Nephron (organoid): ENCODE data around the gene SMAD3.

Experiments used
- H3K27ac Mint-ChIP-seq, 3 experiments: 2 replicates each; pipeline ENCODE4 v1.8.0; 2020; ENCODE audit warnings: mixed read lengths in 3 of 3, mild to moderate bottlenecking in 2 of 3, moderate library complexity in 1 of 3
- H3K27me3 Mint-ChIP-seq: 2 replicates; pipeline ENCODE4 v1.8.0; 2021; ENCODE audit warnings: low read depth, mild to moderate bottlenecking, moderate library complexity, mixed read lengths
- H3K36me3 Mint-ChIP-seq: 2 replicates; pipeline ENCODE4 v1.8.0; 2020; ENCODE audit warnings: low read depth, mixed read lengths
- H3K4me1 Mint-ChIP-seq: 2 replicates; pipeline ENCODE4 v1.8.0; 2020; ENCODE audit warnings: mixed read lengths
- H3K4me3 Mint-ChIP-seq, 3 experiments: 2 replicates each; pipeline ENCODE4 v1.8.0; 2020; ENCODE audit warnings: mild to moderate bottlenecking in 3 of 3, mixed read lengths in 3 of 3, moderate library complexity in 2 of 3
- H3K9me3 Mint-ChIP-seq: 2 replicates; pipeline ENCODE4 v1.8.0; 2020; ENCODE audit warnings: mixed read lengths
- TF ChIP-seq, protein P1 (sequence below), 3 experiments: fragments of 200-600 bp; sonication (generic); IDR thresholded peaks; one replicate each; pipeline ENCODE4 v1.5.0; 2021; ENCODE audit warnings: antibody characterized with exemption in 3 of 3; ENCODE audit not compliant: unreplicated experiment in 3 of 3

SMAD3 gene

DNA sequence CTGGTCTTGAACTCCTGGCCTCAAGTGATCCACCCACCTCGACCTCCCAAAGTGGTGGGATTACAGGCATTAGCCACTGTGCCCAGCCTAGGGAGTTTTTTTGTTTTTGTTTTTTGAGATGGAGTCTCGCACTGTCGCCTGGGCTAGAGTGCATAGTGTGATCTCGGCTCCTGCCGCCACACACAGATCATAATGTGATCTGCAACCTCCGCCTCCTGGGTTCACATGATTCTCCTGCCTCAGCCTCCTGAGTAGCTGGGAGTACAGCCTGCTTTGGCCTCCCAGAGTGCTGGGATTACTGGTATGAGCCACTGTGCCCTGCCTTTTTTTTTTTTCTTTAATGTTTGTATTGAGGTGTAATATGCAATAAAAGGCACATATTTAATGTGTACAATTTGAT is 78.2 kb downstream of the SMAD3 start:
- H3K4me3 Mint-ChIP-seq: no peak overlapping the region
- H3K36me3 Mint-ChIP-seq: no peaks in the 10 kb centered on the region
- no peaks in the 10 kb centered on the region for H3K9me3 Mint-ChIP-seq

DNA sequence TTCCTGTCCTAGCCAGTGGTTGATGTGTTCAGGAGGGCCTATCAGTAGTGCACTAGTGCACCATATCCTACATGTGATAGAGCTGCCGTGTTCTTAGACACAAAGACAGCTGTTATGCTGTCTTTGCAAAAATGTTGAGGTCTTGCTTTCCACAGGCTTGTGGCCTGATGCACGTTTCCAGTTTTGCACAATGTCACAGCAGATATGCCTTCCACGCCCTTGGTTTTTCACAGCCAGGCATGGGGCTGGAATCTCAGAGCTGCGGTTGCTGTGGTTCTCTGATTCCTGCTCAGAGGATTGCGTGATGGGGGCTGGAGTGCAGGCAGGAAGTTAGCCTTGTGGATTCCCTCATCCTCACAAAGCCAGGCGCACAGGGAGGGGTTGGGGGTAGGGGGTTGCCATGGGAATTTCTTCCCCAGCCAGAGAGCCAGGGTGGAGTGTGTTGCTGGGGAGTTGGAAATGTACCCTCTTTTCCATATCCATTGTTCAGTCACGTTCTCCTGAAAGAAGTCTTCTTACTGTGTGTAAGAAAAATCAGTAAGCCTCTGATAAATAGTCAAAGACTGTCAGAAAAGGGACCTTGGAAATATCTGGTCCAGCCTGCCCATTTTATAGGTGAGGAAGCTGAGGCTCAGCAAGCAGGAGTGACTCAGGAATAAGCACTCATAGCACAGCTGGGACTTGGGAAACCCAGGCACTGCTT is 79.4 kb downstream of the SMAD3 start:
- H3K36me3 Mint-ChIP-seq: no peaks in the 10 kb centered on the region
- no peaks in the 10 kb centered on the region for H3K9me3 Mint-ChIP-seq
- H3K27ac Mint-ChIP-seq: peak overlapping the region; percentile 70 to 98 (median 89)
- TF ChIP-seq, protein P1, sequence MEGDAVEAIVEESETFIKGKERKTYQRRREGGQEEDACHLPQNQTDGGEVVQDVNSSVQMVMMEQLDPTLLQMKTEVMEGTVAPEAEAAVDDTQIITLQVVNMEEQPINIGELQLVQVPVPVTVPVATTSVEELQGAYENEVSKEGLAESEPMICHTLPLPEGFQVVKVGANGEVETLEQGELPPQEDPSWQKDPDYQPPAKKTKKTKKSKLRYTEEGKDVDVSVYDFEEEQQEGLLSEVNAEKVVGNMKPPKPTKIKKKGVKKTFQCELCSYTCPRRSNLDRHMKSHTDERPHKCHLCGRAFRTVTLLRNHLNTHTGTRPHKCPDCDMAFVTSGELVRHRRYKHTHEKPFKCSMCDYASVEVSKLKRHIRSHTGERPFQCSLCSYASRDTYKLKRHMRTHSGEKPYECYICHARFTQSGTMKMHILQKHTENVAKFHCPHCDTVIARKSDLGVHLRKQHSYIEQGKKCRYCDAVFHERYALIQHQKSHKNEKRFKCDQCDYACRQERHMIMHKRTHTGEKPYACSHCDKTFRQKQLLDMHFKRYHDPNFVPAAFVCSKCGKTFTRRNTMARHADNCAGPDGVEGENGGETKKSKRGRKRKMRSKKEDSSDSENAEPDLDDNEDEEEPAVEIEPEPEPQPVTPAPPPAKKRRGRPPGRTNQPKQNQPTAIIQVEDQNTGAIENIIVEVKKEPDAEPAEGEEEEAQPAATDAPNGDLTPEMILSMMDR (IDR thresholded peaks at IDR 0.05; ENCODE audit: unreplicated experiment in 3 of 3): no peak
- H3K27me3 Mint-ChIP-seq: no peaks in the 10 kb centered on the region
- peaks cover 97% of the 10 kb centered on the region for H3K4me1 Mint-ChIP-seq
- peak overlapping the region in 1 of 3 experiments; percentile 41 for H3K4me3 Mint-ChIP-seq

More for the DNA sequence above, 78.2 kb downstream of the SMAD3 start:
- H3K27ac Mint-ChIP-seq: peak overlapping the region; percentile 23 to 89 (median 66)
- peaks cover 97% of the 10 kb centered on the region for H3K4me1 Mint-ChIP-seq
- no peaks in the 10 kb centered on the region for H3K27me3 Mint-ChIP-seq
- TF ChIP-seq, protein P1 (IDR thresholded peaks at IDR 0.05; ENCODE audit: unreplicated experiment in 3 of 3): no peak

DNA sequence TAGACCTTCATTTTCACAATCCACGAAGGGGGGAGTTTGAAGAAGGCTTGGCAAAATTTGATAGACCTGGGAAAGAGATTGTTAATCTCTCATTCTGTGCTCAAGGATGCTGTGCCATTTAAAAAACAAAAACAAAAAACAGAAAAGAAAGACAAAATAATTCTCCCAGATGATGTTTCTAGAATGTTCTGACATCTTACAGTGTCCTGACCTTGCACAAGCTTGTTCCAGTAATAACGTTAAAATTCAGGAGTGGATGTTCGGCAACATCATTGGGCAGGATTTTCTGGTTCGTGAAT is 79.9 kb downstream of the SMAD3 start:
- H3K4me1 Mint-ChIP-seq: peaks cover 97% of the 10 kb centered on the region
- H3K27ac Mint-ChIP-seq: peak overlapping the region in 2 of 3 experiments; percentile 89 to 98
- TF ChIP-seq, protein P1 (IDR thresholded peaks at IDR 0.05; ENCODE audit: unreplicated experiment in 3 of 3): no peak
- H3K4me3 Mint-ChIP-seq: no peak overlapping the region
- H3K27me3 Mint-ChIP-seq: no peaks in the 10 kb centered on the region
- no peaks in the 10 kb centered on the region for H3K36me3 Mint-ChIP-seq
- no peaks in the 10 kb centered on the region for H3K9me3 Mint-ChIP-seq

DNA sequence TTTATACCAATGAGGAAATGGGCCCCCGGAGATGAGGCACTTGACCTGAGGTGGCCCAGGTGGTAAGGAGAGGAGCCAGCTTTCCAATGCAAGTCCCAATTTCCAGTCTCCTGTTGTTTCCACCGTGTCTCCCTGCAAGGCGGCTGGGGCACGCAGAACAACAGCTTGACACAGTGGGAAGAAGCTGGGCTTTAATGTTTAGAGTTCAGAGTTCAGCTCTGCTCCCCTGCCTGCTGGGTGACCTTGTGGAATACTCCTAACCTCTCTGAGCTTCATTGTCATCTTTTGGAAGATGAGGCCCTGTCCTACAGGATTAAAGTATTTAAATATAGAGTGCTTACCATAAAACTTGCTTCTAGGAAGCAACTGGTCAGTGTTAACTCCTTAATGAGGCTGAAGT is 80.3 kb downstream of the SMAD3 start:
- Mint-ChIP-seq H3K27me3 (no peaks in the 10 kb centered on the region), H3K4me1 (peaks cover 97% of the 10 kb centered on the region), H3K4me3 (no peak overlapping the region), H3K9me3 (no peaks in the 10 kb centered on the region), H3K27ac (peak overlapping the region in 2 of 3 experiments; percentile 89 to 98), H3K36me3 (no peaks in the 10 kb centered on the region)
- TF ChIP-seq, protein P1 (IDR thresholded peaks at IDR 0.05; ENCODE audit: unreplicated experiment in 3 of 3): no peak

DNA sequence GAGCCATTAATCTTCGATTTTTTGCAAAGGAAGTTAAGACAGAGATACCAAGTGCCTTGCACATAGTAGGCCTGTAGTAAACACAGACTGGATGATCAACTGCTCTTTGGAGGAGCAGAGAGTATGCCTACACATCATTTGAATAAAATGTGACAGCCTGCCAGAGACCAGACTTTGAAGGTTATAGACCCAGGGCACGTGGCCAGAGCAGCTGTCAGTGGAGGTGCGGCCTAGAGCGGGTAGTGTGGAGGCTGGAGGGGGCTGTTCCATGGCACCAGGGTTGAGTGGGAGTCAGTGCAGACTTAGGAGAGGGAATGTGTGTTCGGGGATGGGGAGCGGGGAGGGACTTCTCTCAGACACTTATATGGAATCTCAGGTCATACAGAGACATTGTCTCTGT is 80.8 kb downstream of the SMAD3 start:
- TF ChIP-seq, protein P1 (IDR thresholded peaks at IDR 0.05; ENCODE audit: unreplicated experiment in 3 of 3): no peak
- peak overlapping the region in 2 of 3 experiments; percentile 56 to 61 for H3K4me3 Mint-ChIP-seq
- no peaks in the 10 kb centered on the region for H3K9me3 Mint-ChIP-seq
- no peaks in the 10 kb centered on the region for H3K27me3 Mint-ChIP-seq
- H3K4me1 Mint-ChIP-seq: peaks cover 92% of the 10 kb centered on the region
- no peaks in the 10 kb centered on the region for H3K36me3 Mint-ChIP-seq
- H3K27ac Mint-ChIP-seq: peak overlapping the region; percentile 88 to 98 (median 89)

DNA sequence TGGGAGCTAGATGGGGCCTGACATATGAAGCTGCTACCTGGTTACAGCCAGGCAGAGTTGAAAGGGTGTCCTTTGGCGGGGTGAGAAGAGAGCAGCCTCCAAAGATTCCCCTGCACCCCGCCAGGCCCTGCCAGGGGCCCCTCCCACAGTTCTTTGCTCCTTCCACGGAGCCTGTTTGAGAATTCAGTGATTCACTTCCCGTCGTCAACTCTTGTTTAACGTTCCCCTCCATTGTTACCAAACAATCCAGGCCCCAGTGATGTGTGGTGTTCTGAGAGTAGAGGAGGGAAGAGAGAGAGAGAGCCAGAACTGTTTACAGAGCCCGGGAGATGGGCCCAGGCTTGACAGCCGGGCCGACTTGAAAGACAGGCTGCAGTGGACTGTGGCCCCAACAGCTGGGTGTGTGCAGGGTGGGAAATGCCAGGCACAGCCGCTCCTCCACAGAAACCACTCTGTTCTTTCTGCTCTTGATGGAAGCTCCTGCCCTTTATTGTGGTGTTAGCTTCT is 81.5 kb downstream of the SMAD3 start:
- Mint-ChIP-seq H3K4me1 (peaks cover 90% of the 10 kb centered on the region), H3K9me3 (no peaks in the 10 kb centered on the region), H3K27me3 (no peaks in the 10 kb centered on the region), H3K4me3 (peak overlapping the region in 2 of 3 experiments; percentile 49 to 61), H3K27ac (peak overlapping the region; percentile 88 to 98 (median 89)), H3K36me3 (no peaks in the 10 kb centered on the region)
- TF ChIP-seq, protein P1 (IDR thresholded peaks at IDR 0.05; ENCODE audit: unreplicated experiment in 3 of 3): no peak
